Heart right ventricle (tissue), 16 donors: Measurements from ENCODE around the gene FBXW2. TPM values are rescaled to one million over a fixed set of nuclear protein-coding genes. Genes with fewer than 3 reads are reported as not detected.

ENCODE experiments used
- ATAC-seq, 8 donors: fragments of 200-7000 bp; cut with Tn5 transposase; one replicate each; pipeline ENCODE4 v1.9.1; 2020; ENCODE audit warnings: mild to moderate bottlenecking in 8 of 8, moderate library complexity in 8 of 8, moderate number of reproducible peaks in 1 of 8
- DNase-seq, 2 donors: peaks; one replicate each; pipeline ENCODE4 v3.0.0-alpha.2; 2020
- H3K27ac ChIP-seq, 10 donors: fragments of 200-600 bp; sonication (generic) in 2 of 10; one replicate each; pipeline versions ENCODE4 v1.5.0 to v1.8.0; 2020 to 2022; ENCODE audit warnings: mild to moderate bottlenecking in 3 of 10
- H3K27me3 ChIP-seq, 7 donors: fragments of 200-600 bp; one replicate each; pipeline ENCODE4 v1.8.0; 2021 to 2022; ENCODE audit warnings: mild to moderate bottlenecking in 2 of 7
- H3K36me3 ChIP-seq, 9 donors: fragments of 200-600 bp; sonication (generic) in 1 of 9; one replicate each; pipeline versions ENCODE4 v1.5.0 to v1.8.0; 2020 to 2022; ENCODE audit warnings: mild to moderate bottlenecking in 2 of 9
- H3K4me1 ChIP-seq, 9 donors: fragments of 200-600 bp; sonication (generic) in 1 of 9; one replicate each; pipeline versions ENCODE4 v1.5.0 to v1.8.0; 2020 to 2022; ENCODE audit warnings: mild to moderate bottlenecking in 4 of 9
- H3K4me3 ChIP-seq, 10 donors: fragments of 200-600 bp; sonication (generic) in 2 of 10; one replicate each; pipeline versions ENCODE4 v1.5.0 to v1.8.0; 2020 to 2022; ENCODE audit warnings: mild to moderate bottlenecking in 7 of 10, moderate library complexity in 2 of 10
- H3K9me3 ChIP-seq, 11 donors: fragments of 200-600 bp in 10 of 11; sonication (generic) in 2 of 11; one replicate each; pipeline versions ENCODE4 v1.5.0 to v1.8.0; 2013 to 2022; ENCODE audit warnings: mild to moderate bottlenecking in 2 of 11, control low read depth in 1 of 11, moderate library complexity in 1 of 11
- CTCF ChIP-seq, 9 donors: fragments of 200-600 bp; sonication (generic) in 2 of 9; IDR thresholded peaks; one replicate each; pipeline versions ENCODE4 v1.5.0 to v1.8.0; 2021 to 2022; ENCODE audit warnings: antibody characterized with exemption in 9 of 9, mild to moderate bottlenecking in 5 of 9, moderate library complexity in 1 of 9
- WGBS, 2 donors: extraction: QIAGEN DNeasy Blood & Tissue Kit; methylation state at CpG; one replicate each; pipeline ENCODE4 v1.1.7; 2013; ENCODE audit warnings: inconsistent platforms in 1 of 2; 5-methylcytosine and 5-hydroxymethylcytosine counted together
- intact Hi-C, 10 donors: fragments of 100-400 bp; cut with DNase I; formaldehyde crosslinking; loops; one replicate each; pipeline versions ENCODE4 v1.11.1 to v1.14.2; 2022
- polyA plus RNA-seq, 2 donors: library from polyadenylated mRNA; stranded (reverse); fragments of 200-250 nt; gene quantifications; one replicate each; pipeline ENCODE4 v1.2.3, GENCODE V29; 2013
- total RNA-seq, 10 donors: library from RNA; stranded (reverse); fragmentation: NEBNext Ultra II Directional in 3 of 10; extraction: Animal tissue kit (Norgen Biotek cat#: 25700) in 3 of 10; gene quantifications; one replicate each; pipeline versions ENCODE4 v1.2.1 to v1.2.4, GENCODE V29; 2021 to 2023
- donor health status: Arrhythmogenic right ventricular cardiomyopathy.
- donor health status: ischemic (EF 13 %, LVEDD 7.1; RV severe dilation, severe dysfunction).
- donor health status: healthy with polysubstance abuse.
- donor health status: DM: no; HTN: yes; CAD: no.
- donor health status: DM: no; HTN: no; CAD: no.
- donor health status: ischemic (EF 25% LVEDD 6.9; RV normal size, moderate dysfunction).
- donor health status: ischemic (EF 25% LVEDD 5.7; RV mildly dilated, moderate dysfunction).
- donor health status: healthy.
- donor health status: DM: yes; HTN: yes; CAD: no.
- donor health status: Ischemic cardiomyopathy.
- donor health status: ischemic (EF 35%, LVEDD 5.7; RV mildly dilated, moderate dysfunction).
- donor health status: nonischemic (EF 11% LVEDD 7.7; RV severe dilation, severe dysfunction).
- donor health status: DM: yes; HTN: yes; CAD: no.
- donor health status: PGD.
- donor health status: ischemic (EF 29% LVEDD 5.4; RV normal size, mild dysfunction).
- donor health status: nonischemic (EF 23%, LVEDD 6.1; RV moderate dilation, normal function).

Gene FBXW2
- total and polyA plus RNA-seq, 12 donors, result 7.5 to 52.0 (median 44.8) TPM

DNA sequence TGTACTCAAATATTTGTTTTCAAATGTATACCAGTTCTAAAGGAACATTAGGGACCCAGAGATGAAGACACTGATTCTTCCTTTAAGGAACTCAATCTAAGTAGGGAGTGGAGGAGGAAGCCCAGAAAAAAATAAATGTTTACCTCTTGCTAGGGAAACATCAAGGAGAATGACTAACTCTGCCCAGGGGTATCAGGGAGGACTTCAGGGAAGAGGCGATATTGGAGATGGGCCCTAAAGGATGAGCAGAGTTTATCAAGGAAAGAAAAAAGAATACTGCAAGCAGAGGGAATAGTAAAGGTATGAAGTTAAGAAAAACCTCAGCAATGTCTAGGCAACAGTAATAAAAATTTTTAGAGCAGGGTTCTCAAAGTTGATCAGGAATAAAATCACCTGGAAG, 16.4 kb downstream of the FBXW2 start:
- H3K36me3 ChIP-seq, result peaks cover 0 to 91% (median 33%) of the 10 kb centered on the region in 9 donors
- DNase-seq (no peak), ATAC-seq (no peak)
- no peak overlapping the region for H3K4me3 ChIP-seq
- no peak for TF ChIP-seq CTCF (IDR thresholded peaks at IDR 0.05)
- H3K4me1 ChIP-seq, result peaks cover 0 to 3% (median 0%) of the 10 kb centered on the region in 9 donors
- WGBS, 2 donors, result 94 to 98% methylated on average over 1 of the region's 1 CpG
- intact Hi-C loops, result no loop called here
- H3K27ac ChIP-seq, result no peak overlapping the region
- H3K9me3 ChIP-seq, result no peaks in the 10 kb centered on the region
- H3K27me3 ChIP-seq, result no peaks in the 10 kb centered on the region

GRCh38 chr9:120775859-120776258, 17.4 kb downstream of the FBXW2 start:
- TF ChIP-seq CTCF (IDR thresholded peaks at IDR 0.05), result no peak
- H3K27me3 ChIP-seq, result no peaks in the 10 kb centered on the region
- WGBS, 2 donors, result 94 to 96% methylated on average over 5 of the region's 5 CpGs
- no peak overlapping the region for H3K4me3 ChIP-seq
- no peaks in the 10 kb centered on the region for H3K9me3 ChIP-seq
- DNase-seq, result no peak
- H3K36me3 ChIP-seq, result peaks cover 0 to 100% (median 42%) of the 10 kb centered on the region in 9 donors
- ATAC-seq, result no peak
- H3K27ac ChIP-seq, result no peak overlapping the region
- intact Hi-C loops, result no loop called here
- peaks cover 0 to 5% (median 0%) of the 10 kb centered on the region in 9 donors for H3K4me1 ChIP-seq

DNA sequence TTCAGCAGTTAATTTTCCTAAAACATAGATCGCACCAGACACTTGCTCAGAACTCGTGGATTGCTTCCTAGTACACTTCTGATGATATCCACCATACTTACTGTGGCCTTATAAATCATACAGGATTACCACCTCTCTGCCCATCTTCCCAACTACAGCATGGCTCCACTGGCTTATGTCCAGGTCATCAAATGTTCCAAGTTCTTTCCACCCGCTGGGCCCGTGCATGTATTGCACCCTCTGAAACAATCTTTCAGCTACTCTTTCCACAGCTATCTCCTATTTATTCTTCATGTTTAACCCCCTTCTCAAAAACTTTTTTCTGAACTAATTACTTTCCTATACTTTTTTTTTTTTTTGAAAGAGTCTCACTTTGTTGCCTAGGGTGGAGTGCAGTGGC, 18.5 kb downstream of the FBXW2 start:
- no peak overlapping the region for H3K4me3 ChIP-seq
- peaks cover 0 to 100% (median 44%) of the 10 kb centered on the region in 9 donors for H3K36me3 ChIP-seq
- H3K9me3 ChIP-seq, result no peaks in the 10 kb centered on the region
- no peak for TF ChIP-seq CTCF (IDR thresholded peaks at IDR 0.05)
- H3K27ac ChIP-seq, result no peak overlapping the region
- peaks cover 0 to 5% (median 0%) of the 10 kb centered on the region in 9 donors for H3K4me1 ChIP-seq
- 82 to 83% methylated on average over 4 of the region's 4 CpGs for WGBS, 2 donors
- no peak for ATAC-seq
- H3K27me3 ChIP-seq, result no peaks in the 10 kb centered on the region
- intact Hi-C loops, result no loop called here
- DNase-seq, result no peak

- WGBS, 2 donors, result 87 to 89% methylated on average over 3 of the region's 3 CpGs
- Histone ChIP-seq H3K36me3 (peaks cover 0 to 100% (median 47%) of the 10 kb centered on the region in 9 donors), H3K4me3 (no peak overlapping the region), H3K27ac (no peak overlapping the region), H3K4me1 (peaks cover 0 to 5% (median 0%) of the 10 kb centered on the region in 9 donors), H3K9me3 (no peaks in the 10 kb centered on the region), H3K27me3 (no peaks in the 10 kb centered on the region)
- ATAC-seq, result no peak
- TF ChIP-seq CTCF (IDR thresholded peaks at IDR 0.05), result no peak
- intact Hi-C loops, result no loop called here
- DNase-seq, result no peak
Observed at GRCh38 chr9:120773256-120773655, 20.0 kb downstream of the FBXW2 start.
